HFF-Myc (cell line): ENCODE data around the gene FLCN.
"Not testable (repeated sequence)": the region's sequence is repeated elsewhere in the genome, so short reads cannot be mapped to it uniquely, and the experiment has no call there.

Experiments
- DNase-seq: peaks from one replicate; pipeline ENCODE4 v3.0.0-alpha.2; 2011; ENCODE audit warnings: low read depth; ENCODE audit errors: extremely low read depth
- H3K4me3 ChIP-seq: replicated peaks from 2 replicates; pipeline ENCODE4 v1.5.1; 2011; ENCODE audit warnings: low read depth, mild to moderate bottlenecking, control low read depth, low read length
- TF ChIP-seq, protein P1 (sequence below): IDR thresholded peaks from 2 replicates; pipeline ENCODE4 v1.5.1; 2012; ENCODE audit warnings: mild to moderate bottlenecking, low read depth, low read length, control low read depth; ENCODE audit errors: missing control alignments

Gene FLCN

DNA sequence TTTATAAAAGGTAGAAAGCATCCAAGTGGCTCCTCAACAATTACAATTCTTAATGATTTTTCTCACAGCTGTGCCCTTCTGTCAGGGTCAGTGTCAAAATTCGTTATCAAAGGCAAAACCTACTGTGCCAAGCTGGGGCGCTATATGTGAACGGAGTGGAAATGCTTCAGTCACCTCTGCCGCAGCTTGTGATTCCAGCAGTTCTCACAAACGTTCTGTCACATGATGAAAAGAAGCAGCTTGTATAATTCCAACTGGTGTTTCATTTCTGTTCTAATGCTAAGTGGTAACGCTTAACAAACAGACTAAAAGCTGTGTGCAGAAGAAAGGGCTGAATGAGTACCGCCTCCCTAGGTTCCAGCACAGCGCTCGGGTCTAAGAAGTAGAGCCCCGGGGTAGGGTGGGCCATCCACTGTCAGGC lies 45.0 kb downstream of the FLCN start:
- no peak overlapping the region for H3K4me3 ChIP-seq
- TF ChIP-seq, protein P1, sequence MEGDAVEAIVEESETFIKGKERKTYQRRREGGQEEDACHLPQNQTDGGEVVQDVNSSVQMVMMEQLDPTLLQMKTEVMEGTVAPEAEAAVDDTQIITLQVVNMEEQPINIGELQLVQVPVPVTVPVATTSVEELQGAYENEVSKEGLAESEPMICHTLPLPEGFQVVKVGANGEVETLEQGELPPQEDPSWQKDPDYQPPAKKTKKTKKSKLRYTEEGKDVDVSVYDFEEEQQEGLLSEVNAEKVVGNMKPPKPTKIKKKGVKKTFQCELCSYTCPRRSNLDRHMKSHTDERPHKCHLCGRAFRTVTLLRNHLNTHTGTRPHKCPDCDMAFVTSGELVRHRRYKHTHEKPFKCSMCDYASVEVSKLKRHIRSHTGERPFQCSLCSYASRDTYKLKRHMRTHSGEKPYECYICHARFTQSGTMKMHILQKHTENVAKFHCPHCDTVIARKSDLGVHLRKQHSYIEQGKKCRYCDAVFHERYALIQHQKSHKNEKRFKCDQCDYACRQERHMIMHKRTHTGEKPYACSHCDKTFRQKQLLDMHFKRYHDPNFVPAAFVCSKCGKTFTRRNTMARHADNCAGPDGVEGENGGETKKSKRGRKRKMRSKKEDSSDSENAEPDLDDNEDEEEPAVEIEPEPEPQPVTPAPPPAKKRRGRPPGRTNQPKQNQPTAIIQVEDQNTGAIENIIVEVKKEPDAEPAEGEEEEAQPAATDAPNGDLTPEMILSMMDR, result no peak
- DNase-seq, result no peak

DNA sequence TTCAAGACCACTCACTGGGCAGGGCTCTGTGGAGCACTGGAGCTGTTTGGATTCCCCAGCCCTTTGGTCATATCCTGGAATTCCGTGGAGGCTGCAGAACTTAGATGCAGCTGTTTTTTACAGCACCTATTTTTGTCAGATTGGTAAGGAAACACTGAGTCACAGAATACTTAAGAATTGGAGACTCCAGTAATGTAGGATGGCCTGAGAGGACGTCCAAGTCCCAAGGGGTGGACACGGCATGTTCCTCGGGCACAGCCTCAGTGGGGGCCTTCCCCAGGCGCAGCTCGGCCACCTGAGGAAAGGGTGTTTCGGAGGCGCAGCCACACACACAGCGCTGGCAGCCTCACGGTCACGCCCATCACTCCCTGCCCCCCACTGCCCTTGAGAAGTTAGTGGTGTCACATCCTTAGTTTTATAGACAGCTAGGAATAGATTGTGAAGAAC lies 45.6 kb downstream of the FLCN start:
- H3K4me3 ChIP-seq, result no peak overlapping the region
- DNase-seq, result peak; percentile 42
- TF ChIP-seq, protein P1, result no peak

DNA sequence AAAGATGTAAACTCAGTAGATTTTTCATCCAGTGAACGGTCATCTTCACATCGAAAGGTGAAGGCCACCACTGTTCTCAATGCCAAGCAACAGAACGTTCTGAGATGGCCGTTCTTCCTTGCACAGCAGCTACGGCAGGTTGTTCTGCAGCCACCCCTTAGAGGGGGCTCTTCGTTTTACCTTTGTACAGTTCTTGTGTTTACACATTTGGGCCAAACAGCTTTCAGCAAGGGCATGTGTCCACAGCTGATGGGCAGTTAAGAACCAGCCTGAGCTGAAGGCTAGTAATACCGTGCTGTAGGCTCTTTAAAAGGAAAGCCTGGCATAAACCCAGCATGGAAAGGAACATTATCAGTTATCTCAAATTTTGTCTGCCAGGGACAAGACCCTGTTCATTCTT lies 46.8 kb downstream of the FLCN start:
- H3K4me3 ChIP-seq, result no peak overlapping the region
- TF ChIP-seq, protein P1, result no peak
- DNase-seq, result no peak

DNA sequence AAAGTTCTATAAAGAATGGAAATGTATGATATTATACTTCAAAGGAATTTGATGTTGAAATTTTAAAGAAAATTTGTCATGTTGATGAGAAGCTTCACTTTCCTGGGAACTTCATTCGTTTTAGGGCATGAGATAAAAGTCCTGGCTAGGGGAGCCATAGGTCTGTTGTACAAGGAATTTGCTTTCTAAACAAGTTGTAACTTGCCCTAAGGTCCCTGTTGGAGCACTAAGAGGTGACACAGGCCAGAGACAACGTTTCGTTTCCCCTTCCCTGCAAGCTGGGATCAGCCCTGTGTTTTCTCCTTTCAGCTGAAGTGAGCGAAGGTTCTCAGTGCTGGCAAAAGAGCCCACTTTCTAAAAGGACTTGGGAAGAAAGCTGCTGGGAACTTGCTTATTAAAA lies 47.4 kb downstream of the FLCN start:
- no peak overlapping the region for H3K4me3 ChIP-seq
- TF ChIP-seq, protein P1, result no peak
- no peak for DNase-seq

DNA sequence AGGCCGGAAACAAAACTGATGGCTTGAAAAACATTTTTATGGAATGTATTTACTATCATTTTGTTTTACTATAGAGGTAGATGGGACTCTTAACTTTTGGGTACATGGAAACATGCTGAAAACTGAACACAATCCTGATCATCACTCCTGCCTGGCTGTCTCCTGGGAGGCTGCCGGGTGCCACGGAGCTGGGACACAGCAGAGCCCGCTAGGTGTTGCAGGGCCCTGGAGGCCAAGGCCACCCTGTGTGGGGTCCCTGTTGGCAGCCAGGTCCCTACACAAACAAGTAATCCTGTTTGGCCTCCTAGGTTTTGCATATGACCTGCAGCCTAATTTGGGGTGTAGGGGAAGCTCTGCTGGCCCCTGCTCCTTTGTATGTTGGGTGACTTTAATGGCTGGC lies 48.4 kb downstream of the FLCN start:
- TF ChIP-seq, protein P1, result no peak
- no peak for DNase-seq
- no peak overlapping the region for H3K4me3 ChIP-seq

DNA sequence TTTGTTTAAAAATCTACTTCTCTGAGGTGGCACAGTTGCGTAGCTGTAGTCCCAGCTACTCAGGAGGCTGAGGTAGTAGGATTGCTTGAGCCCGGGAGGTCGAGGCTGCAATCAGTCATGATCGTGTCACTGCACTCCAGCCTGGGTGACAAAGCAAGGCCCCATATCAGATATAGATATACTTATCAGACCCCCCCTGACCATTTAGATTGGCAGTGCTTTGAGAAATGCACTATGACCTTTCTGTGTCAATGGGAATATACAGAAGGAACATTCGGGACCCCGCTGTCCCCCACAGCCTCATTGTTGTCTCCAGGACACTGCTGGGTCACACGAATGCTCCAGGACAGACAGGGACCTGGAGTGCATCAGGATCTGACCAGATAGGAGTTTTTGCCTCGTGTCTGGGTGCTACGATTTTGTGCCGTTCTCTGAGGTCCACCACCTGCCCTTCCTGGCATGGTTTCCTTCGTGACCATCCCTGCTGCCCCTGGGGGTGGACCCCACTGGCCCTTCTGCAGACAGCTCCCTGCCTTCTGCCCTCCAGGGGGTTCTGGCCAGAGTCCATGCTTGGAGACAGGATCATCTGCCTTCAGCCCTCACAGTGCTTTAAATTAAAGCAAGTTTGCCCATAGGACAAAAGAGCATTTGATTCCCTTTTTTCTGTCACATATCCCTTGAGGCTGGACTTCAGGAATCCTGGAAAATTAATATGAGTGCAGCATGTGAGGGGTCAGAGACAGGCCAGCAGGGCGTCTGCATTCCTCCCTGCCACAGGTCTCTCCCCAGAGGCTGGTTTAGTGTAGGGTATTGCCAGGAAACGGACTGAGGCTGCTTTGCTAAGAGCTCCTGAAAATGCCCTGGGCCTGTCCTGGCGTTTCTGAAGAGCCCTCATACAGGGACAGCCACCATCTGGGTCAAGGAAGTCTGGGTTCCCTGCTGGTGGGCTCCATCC lies 50.1 kb downstream of the FLCN start:
- no peak for DNase-seq
- TF ChIP-seq, protein P1, result no peak
- no peak overlapping the region for H3K4me3 ChIP-seq

DNA sequence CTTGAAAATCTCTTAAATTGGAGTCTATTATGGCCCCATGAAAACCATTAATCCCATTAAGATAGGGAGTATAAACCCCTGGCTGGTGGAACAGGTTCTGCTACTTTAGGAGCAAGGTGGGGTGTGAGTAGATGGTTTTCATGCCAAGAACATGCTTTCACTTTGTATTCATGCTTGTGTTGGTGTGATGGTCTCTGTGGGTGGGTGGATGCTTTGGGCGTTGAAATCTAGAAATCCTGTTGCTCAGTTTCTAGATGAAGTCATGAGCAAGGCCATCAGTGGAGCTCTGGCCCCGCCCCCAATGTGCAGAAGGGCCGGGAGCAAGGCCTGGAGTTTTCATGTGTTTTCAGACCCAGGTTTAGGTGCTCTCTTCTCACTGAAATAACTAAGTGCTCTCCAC lies 50.9 kb downstream of the FLCN start:
- DNase-seq, result no peak
- TF ChIP-seq, protein P1, result no peak
- no peak overlapping the region for H3K4me3 ChIP-seq

DNA sequence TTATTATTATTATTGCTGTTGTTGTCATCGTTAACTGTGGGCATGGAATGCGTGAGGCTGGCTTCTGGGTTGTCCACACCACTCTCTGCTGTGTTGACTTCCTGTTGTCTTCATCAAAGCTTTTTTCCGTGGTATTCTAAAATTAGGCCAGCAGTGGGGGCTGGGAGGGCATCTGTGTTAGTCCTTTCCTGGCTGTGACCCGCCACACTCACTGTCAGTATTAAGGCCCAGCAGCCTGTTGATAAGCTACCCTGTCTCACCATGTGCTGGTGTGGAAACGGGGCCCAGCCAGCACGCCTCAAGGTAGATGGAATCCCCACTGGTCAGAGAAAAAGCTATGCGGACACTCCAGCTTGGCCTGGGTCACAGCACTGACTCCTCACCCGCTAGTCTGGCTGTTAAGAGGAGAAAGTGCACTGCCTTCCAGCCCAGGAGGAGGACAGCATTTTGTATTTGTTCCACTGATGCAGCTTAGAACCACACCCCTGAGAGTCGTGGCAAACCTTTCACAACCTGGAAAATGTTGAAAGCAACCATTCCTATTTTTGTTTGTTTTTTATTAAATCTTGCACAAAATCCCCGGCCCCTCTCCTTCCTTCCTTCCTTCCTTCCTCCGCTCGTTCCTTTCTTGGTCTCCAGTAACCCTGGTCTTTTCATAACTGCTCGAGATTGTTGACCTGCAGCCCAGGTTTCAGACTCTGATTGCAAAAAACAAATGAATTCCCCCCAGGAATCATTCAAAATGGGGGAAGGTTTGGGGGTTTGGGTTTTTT lies 51.8 kb downstream of the FLCN start:
- DNase-seq, H3K4me3 ChIP-seq: not testable (repeated sequence)
